CD14-positive monocyte (primary cell): ENCODE measurements around the gene NEUROD1. TPM values are rescaled to one million over a fixed set of nuclear protein-coding genes. Genes with fewer than 3 reads are reported as not detected.
A peak's percentile ranks its signal among the peaks of the same experiment; 100 is the strongest.

Experiments used
- DNase-seq, 3 donors: peaks; one replicate each; pipeline ENCODE4 v3.0.0-alpha.2; 2011 to 2022
- H2AFZ ChIP-seq: 2 replicates; pipeline ENCODE4 v1.6.0; 2012; ENCODE audit warnings: mild to moderate bottlenecking, low read depth, low read length, inconsistent platforms; ENCODE audit not compliant: insufficient read depth, poor library complexity, severe bottlenecking
- H3K27ac ChIP-seq, 2 donors: 1 replicate in 1 of 2; 2 replicates in 1 of 2; pipeline ENCODE4 v1.5.1; 2012 to 2013; ENCODE audit warnings: low read length in 2 of 2, control low read depth in 1 of 2, inconsistent platforms in 1 of 2, low read depth in 1 of 2, mild to moderate bottlenecking in 1 of 2
- H3K27me3 ChIP-seq, 2 donors: one replicate each; pipeline versions ENCODE4 v1.6.0 to v1.6.1; 2011 to 2013; ENCODE audit warnings: low read length in 2 of 2; ENCODE audit not compliant: control insufficient read depth in 2 of 2, insufficient read depth in 2 of 2
- H3K36me3 ChIP-seq, 2 donors: replicated peaks in 1 of 2; 1 replicate in 1 of 2; 2 replicates in 1 of 2; pipeline versions ENCODE4 v1.5.1 to v1.6.1; 2012 to 2013; ENCODE audit warnings: low read length in 2 of 2, control low read depth in 1 of 2, inconsistent platforms in 1 of 2, mild to moderate bottlenecking in 1 of 2; ENCODE audit not compliant: insufficient read depth in 2 of 2, control insufficient read depth in 1 of 2
- H3K4me1 ChIP-seq, 2 donors: 1 replicate in 1 of 2; 2 replicates in 1 of 2; pipeline versions ENCODE4 v1.5.1 to v1.6.1; 2012 to 2013; ENCODE audit warnings: low read length in 2 of 2, control low read depth in 1 of 2, inconsistent platforms in 1 of 2, mild to moderate bottlenecking in 1 of 2, moderate library complexity in 1 of 2; ENCODE audit not compliant: insufficient read depth in 2 of 2, control insufficient read depth in 1 of 2
- H3K4me2 ChIP-seq: replicated peaks from 2 replicates; pipeline ENCODE3; 2012; ENCODE audit warnings: low read length, moderate library complexity, mild to moderate bottlenecking; ENCODE audit not compliant: poor library complexity, severe bottlenecking; ENCODE audit errors: extremely low read depth
- H3K4me3 ChIP-seq, 3 experiments: fragments of 200-600 bp in 1 of 3; sonication (generic) in 1 of 3; replicated peaks in 1 of 3; 1 replicate in 2 of 3; 2 replicates in 1 of 3; pipeline ENCODE4 v1.5.1; 2011 to 2013; ENCODE audit warnings: low read length in 3 of 3, mild to moderate bottlenecking in 3 of 3, control low read depth in 2 of 3, low read depth in 2 of 3, inconsistent platforms in 1 of 3, moderate library complexity in 1 of 3
- H3K79me2 ChIP-seq: 2 replicates; pipeline ENCODE4 v1.6.0; 2012; ENCODE audit warnings: mild to moderate bottlenecking, control low read depth, inconsistent platforms, low read length, moderate library complexity; ENCODE audit not compliant: insufficient read depth
- H3K9ac ChIP-seq: 2 replicates; pipeline ENCODE4 v1.6.0; 2017; ENCODE audit warnings: low read length, mild to moderate bottlenecking; ENCODE audit not compliant: insufficient read depth, poor library complexity, severe bottlenecking
- H3K9me3 ChIP-seq, 2 donors: replicated peaks in 1 of 2; 1 replicate in 1 of 2; 2 replicates in 1 of 2; pipeline versions ENCODE4 v1.5.1 to v1.6.1; 2012 to 2013; ENCODE audit warnings: low read length in 2 of 2, control low read depth in 1 of 2; ENCODE audit not compliant: control insufficient read depth in 1 of 2, insufficient read depth in 1 of 2
- H4K20me1 ChIP-seq: 2 replicates; pipeline ENCODE4 v1.6.0; 2012; ENCODE audit warnings: mild to moderate bottlenecking, low read length, control low read depth, moderate library complexity; ENCODE audit not compliant: insufficient read depth
- H3K27ac Mint-ChIP-seq, 7 donors: one replicate each; pipeline ENCODE4 v1.8.0; 2020; ENCODE audit warnings: mild to moderate bottlenecking in 7 of 7, mixed read lengths in 7 of 7, moderate library complexity in 6 of 7, inconsistent platforms in 2 of 7
- H3K27me3 Mint-ChIP-seq, 3 donors: one replicate each; pipeline ENCODE4 v1.8.0; 2021 to 2022; ENCODE audit warnings: low read depth in 3 of 3, mild to moderate bottlenecking in 3 of 3, mixed read lengths in 3 of 3, moderate library complexity in 3 of 3, inconsistent platforms in 1 of 3
- H3K36me3 Mint-ChIP-seq, 2 donors: one replicate each; pipeline ENCODE4 v1.8.0; 2020; ENCODE audit warnings: mixed read lengths in 2 of 2, inconsistent platforms in 1 of 2, mild to moderate bottlenecking in 1 of 2
- H3K4me1 Mint-ChIP-seq: one replicate; pipeline ENCODE4 v1.8.0; 2020; ENCODE audit warnings: mild to moderate bottlenecking, mixed read lengths
- H3K4me3 Mint-ChIP-seq, 2 donors: one replicate each; pipeline ENCODE4 v1.8.0; 2020; ENCODE audit warnings: mild to moderate bottlenecking in 2 of 2, mixed read lengths in 2 of 2, moderate library complexity in 1 of 2
- H3K9me3 Mint-ChIP-seq, 7 donors: one replicate each; pipeline ENCODE4 v1.8.0; 2020 to 2022; ENCODE audit warnings: mixed read lengths in 7 of 7, mild to moderate bottlenecking in 6 of 7, moderate library complexity in 6 of 7, inconsistent platforms in 2 of 7
- CTCF ChIP-seq: fragments of 200-600 bp; IDR thresholded peaks from one replicate; pipeline ENCODE4 v1.8.0; 2022; ENCODE audit warnings: antibody characterized with exemption, mild to moderate bottlenecking
- WGBS: methylation state at CpG from one replicate; pipeline ENCODE4 v1.1.5; 2013; ENCODE audit warnings: missing lambda C conversion rate; ENCODE audit not compliant: insufficient coverage; 5-methylcytosine and 5-hydroxymethylcytosine counted together
- intact Hi-C, 2 donors: fragments of 100-400 bp; cut with micrococcal nuclease; formaldehyde crosslinking; loops; one replicate each; pipeline versions ENCODE4 v1.15.0 to v1.15.1; 2023
- polyA minus RNA-seq: library from RNA; depleted of rRNA, polyadenylated mRNA; stranded (reverse); fragments of >200 nt; gene quantifications from 2 replicates; pipeline ENCODE4 v1.2.3, GENCODE V29; 2012
- polyA plus RNA-seq, 3 donors: library from polyadenylated mRNA; depleted of rRNA in 1 of 3; unstranded in 2 of 3; stranded (reverse) in 1 of 3; fragments of 300-500 nt in 2 of 3; fragments of >200 nt in 1 of 3; fragmentation: Illumina TruSeq in 2 of 3; gene quantifications; 1 replicate in 2 of 3; 2 replicates in 1 of 3; pipeline ENCODE4 v1.2.3, GENCODE V29; 2012 to 2021
- total RNA-seq, 12 experiments: library from RNA in 1 of 12; stranded (reverse) in 1 of 12; fragments of 120-200 nt in 1 of 12; gene quantifications; one replicate each; pipeline ENCODE4 v1.2.4 and lab custom pipeline; 2013 to 2026; ENCODE audit warnings: mixed read lengths in 6 of 12, inconsistent platforms in 1 of 12

Gene NEUROD1
- total RNA-seq (2013): not detected
- not detected for polyA plus RNA-seq
- polyA minus RNA-seq: not detected in 2 replicates
- total RNA-seq (lab: John Stamatoyannopoulos, UW): 0 to 3.1 (median 0.03) reads per million in 11 experiments

GRCh38 chr2:181680055-181680936, at the start of gene NEUROD1:
Gene NEUROD1 (minus strand): TSS chr2:181680517. CDS start chr2:181678860, 1,657 bp downstream.
- no peak for DNase-seq
- no peaks in the 10 kb centered on the region for H4K20me1 ChIP-seq
- no peaks in the 10 kb centered on the region for H3K36me3 ChIP-seq
- Mint-ChIP-seq H3K9me3 (peaks cover 6 to 55% (median 44%) of the 10 kb centered on the region in 7 donors), H3K4me3 (peak within 1 kb of the TSS; percentile 59 to 95), H3K27ac (peak within 1 kb of the TSS in 2 of 7 donors; percentile 16 to 21), H3K36me3 (peaks cover 14 to 23% of the 10 kb centered on the region in 2 donors), H3K4me1 (peaks cover 59% of the 10 kb centered on the region), H3K27me3 (peaks cover 88 to 95% (median 89%) of the 10 kb centered on the region in 3 donors)
- H3K4me3 ChIP-seq: peak within 1 kb of the TSS in 1 of 3 experiments; percentile 56
- H3K4me2 ChIP-seq: peak within 1 kb of the TSS; percentile 60
- intact Hi-C loops: no loop called here
- no peak within 1 kb of the TSS for H3K27ac ChIP-seq
- peak within 1 kb of the TSS; percentile 43 for H2AFZ ChIP-seq
- 2% methylated on average over 37 of the region's 45 CpGs for WGBS
- H3K4me1 ChIP-seq: peaks cover 31 to 39% of the 10 kb centered on the region in 2 donors
- peaks cover 12 to 63% of the 10 kb centered on the region in 2 donors for H3K9me3 ChIP-seq
- no peaks in the 10 kb centered on the region for H3K79me2 ChIP-seq
- TF ChIP-seq CTCF: no peak
- H3K9ac ChIP-seq: no peak within 1 kb of the TSS
- peaks cover 82 to 98% of the 10 kb centered on the region in 2 donors for H3K27me3 ChIP-seq

GRCh38 chr2:181725476-181725875, 45.2 kb upstream of the NEUROD1 start:
- Mint-ChIP-seq H3K27me3 (peaks cover 0 to under 1% (median 0%) of the 10 kb centered on the region in 3 donors), H3K9me3 (peaks cover 5 to 20% (median 10%) of the 10 kb centered on the region in 7 donors), H3K4me3 (no peak overlapping the region), H3K27ac (no peak overlapping the region), H3K36me3 (no peaks in the 10 kb centered on the region), H3K4me1 (no peaks in the 10 kb centered on the region)
- WGBS: no CpG with 5 or more reads among the region's 1 CpG
- no peak for DNase-seq
- H3K4me3 ChIP-seq: no peak overlapping the region
- H3K4me2 ChIP-seq: no peak overlapping the region
- H3K4me1 ChIP-seq: no peaks in the 10 kb centered on the region
- no peak overlapping the region for H3K27ac ChIP-seq
- intact Hi-C loops: no loop called here
- no peaks in the 10 kb centered on the region for H3K36me3 ChIP-seq
- no peaks in the 10 kb centered on the region for H3K79me2 ChIP-seq
- no peak overlapping the region for H3K9ac ChIP-seq
- H4K20me1 ChIP-seq: no peaks in the 10 kb centered on the region
- no peak overlapping the region for H2AFZ ChIP-seq
- TF ChIP-seq CTCF: no peak
- H3K27me3 ChIP-seq: no peaks in the 10 kb centered on the region
- peaks cover 5 to 8% of the 10 kb centered on the region in 2 donors for H3K9me3 ChIP-seq
